ENCODE measurements around the gene ANKUB1. TPM values are rescaled to one million over a fixed set of nuclear protein-coding genes. Genes with fewer than 3 reads are reported as not detected.

The ANKUB1 gene
- total and polyA plus RNA-seq, 4 donors: 0.19 TPM; not detected in 3

GRCh38 chr3:149764302-149764701, 28.1 kb downstream of the ANKUB1 start:
- H3K36me3 ChIP-seq (ENCODE audit: control insufficient read depth in 4 of 4, insufficient read depth in 3 of 4, low read depth in 1 of 4, low read length in 3 of 4): no peaks in the 10 kb centered on the region
- DNase-seq (ENCODE audit: low spot score): no peak
- H3K9ac ChIP-seq (ENCODE audit: low read depth in 1 of 2, low read length in 2 of 2): no peak overlapping the region
- 55% methylated on average over 1 of the region's 1 CpG for WGBS
- TF ChIP-seq FOXA2 (IDR thresholded peaks at IDR 0.05) (no peak), YY1 (IDR thresholded peaks at IDR 0.05) (no peak), GABPA (IDR thresholded peaks at IDR 0.05 in 1 of 2, conservative IDR thresholded peaks at IDR 0.05 in 1 of 2) (no peak), RXRA (IDR thresholded peaks at IDR 0.05) (no peak), HNF4G (IDR thresholded peaks at IDR 0.05) (no peak), FOXA1 (IDR thresholded peaks at IDR 0.05) (no peak), EGR1 (IDR thresholded peaks at IDR 0.05; ENCODE audit: low read depth in 2 of 2) (no peak), NR2F2 (IDR thresholded peaks at IDR 0.05) (no peak), CTCF (IDR thresholded peaks at IDR 0.05; ENCODE audit: low read depth, low read length, missing input control) (no peak), RAD21 (IDR thresholded peaks at IDR 0.05) (no peak), JUND (IDR thresholded peaks at IDR 0.05) (no peak)
- no peaks in the 10 kb centered on the region for H3K9me3 ChIP-seq (ENCODE audit: control insufficient read depth in 4 of 4, low read length in 3 of 4)
- no peaks in the 10 kb centered on the region for H3K27me3 ChIP-seq (ENCODE audit: control insufficient read depth in 4 of 4, insufficient read depth in 4 of 4, low read length in 3 of 4)
- no peak overlapping the region for H3K27ac ChIP-seq (ENCODE audit: low read depth in 1 of 2, low read length in 2 of 2)
- no peaks in the 10 kb centered on the region for H3K4me1 ChIP-seq (ENCODE audit: control insufficient read depth in 4 of 4, insufficient read depth in 4 of 4, low read length in 3 of 4)
- H3K4me3 ChIP-seq (ENCODE audit: low read depth in 1 of 3, low read length in 3 of 3): no peak overlapping the region

GRCh38 chr3:149763565-149764195, 28.7 kb downstream of the ANKUB1 start:
- WGBS: 70% methylated on average over 3 of the region's 3 CpGs
- Histone ChIP-seq H3K27ac (ENCODE audit: low read depth in 1 of 2, low read length in 2 of 2) (no peak overlapping the region), H3K4me3 (ENCODE audit: low read depth in 1 of 3, low read length in 3 of 3) (no peak overlapping the region), H3K27me3 (ENCODE audit: control insufficient read depth in 4 of 4, insufficient read depth in 4 of 4, low read length in 3 of 4) (no peaks in the 10 kb centered on the region), H3K36me3 (ENCODE audit: control insufficient read depth in 4 of 4, insufficient read depth in 3 of 4, low read depth in 1 of 4, low read length in 3 of 4) (no peaks in the 10 kb centered on the region), H3K9me3 (ENCODE audit: control insufficient read depth in 4 of 4, low read length in 3 of 4) (no peaks in the 10 kb centered on the region), H3K4me1 (ENCODE audit: control insufficient read depth in 4 of 4, insufficient read depth in 4 of 4, low read length in 3 of 4) (no peaks in the 10 kb centered on the region), H3K9ac (ENCODE audit: low read depth in 1 of 2, low read length in 2 of 2) (no peak overlapping the region)
- no peak for TF ChIP-seq FOXA2 (IDR thresholded peaks at IDR 0.05)
- TF ChIP-seq CTCF (IDR thresholded peaks at IDR 0.05; ENCODE audit: low read depth, low read length, missing input control): no peak
- no peak for TF ChIP-seq ATF3 (IDR thresholded peaks at IDR 0.05)
- no peak for TF ChIP-seq YY1 (IDR thresholded peaks at IDR 0.05)
- no peak for TF ChIP-seq FOXA1 (IDR thresholded peaks at IDR 0.05)
- no peak for TF ChIP-seq EGR1 (IDR thresholded peaks at IDR 0.05; ENCODE audit: low read depth in 2 of 2)
- no peak for TF ChIP-seq RXRA (IDR thresholded peaks at IDR 0.05)
- no peak for TF ChIP-seq HNF4A (conservative IDR thresholded peaks at IDR 0.05)
- TF ChIP-seq TAF1 (conservative IDR thresholded peaks at IDR 0.05): no peak
- no peak for TF ChIP-seq ZBTB33 (IDR thresholded peaks at IDR 0.05)
- DNase-seq (ENCODE audit: low spot score): no peak

Measured in liver (tissue), 9 donors.